GM19351 (cell line): ENCODE data around the gene PFKP.
"Not testable (repeated sequence)": the region's sequence is repeated elsewhere in the genome, so short reads cannot be mapped to it uniquely, and the experiment has no call there.

Source experiments
- ATAC-seq: cut with Tn5 transposase; IDR thresholded peaks from one replicate; pipeline ENCODE4 v1.9.1; 2021; ENCODE audit warnings: mild to moderate bottlenecking, moderate library complexity; ENCODE audit not compliant: unreplicated experiment

Gene PFKP

DNA sequence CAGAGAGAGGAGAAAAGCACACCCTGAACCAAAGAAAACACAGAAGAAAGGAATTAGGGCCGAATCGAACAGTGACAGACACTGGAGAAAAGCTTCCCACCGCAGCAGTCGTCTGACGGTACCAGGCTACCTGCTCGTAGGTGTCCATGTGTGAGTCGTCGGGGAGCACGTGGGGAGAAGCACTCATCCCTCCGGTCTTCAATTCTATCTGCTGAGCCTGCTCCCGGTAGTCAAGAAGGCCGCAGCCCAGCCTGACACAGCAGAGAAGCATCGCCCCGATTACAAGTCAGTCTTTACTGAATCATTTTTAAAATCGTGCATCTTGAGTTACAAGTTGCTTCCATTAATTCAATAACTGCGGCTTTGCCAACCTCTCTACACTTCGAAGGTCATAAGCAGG lies 80.7 kb downstream of the PFKP start:
- ATAC-seq, result no peak

DNA sequence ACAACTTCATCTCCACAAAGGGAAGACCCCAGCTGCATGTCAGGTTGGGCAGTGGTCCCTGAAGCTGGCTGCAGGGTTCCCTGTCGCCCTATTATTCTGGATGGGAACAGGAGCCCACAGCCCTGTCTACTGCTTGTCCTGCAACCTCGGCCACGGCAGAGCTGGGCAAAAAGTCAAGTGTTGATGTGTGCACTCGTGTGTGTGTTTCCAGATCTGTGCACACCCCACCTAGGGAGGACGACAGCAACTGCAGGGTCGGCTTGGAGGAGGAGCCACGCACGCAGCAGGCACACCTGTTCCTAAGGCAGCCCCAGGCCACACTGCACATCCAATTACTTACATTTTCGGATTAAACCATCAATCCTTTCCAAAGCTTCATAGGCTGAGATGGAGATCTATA lies 81.6 kb downstream of the PFKP start:
- no peak for ATAC-seq

DNA sequence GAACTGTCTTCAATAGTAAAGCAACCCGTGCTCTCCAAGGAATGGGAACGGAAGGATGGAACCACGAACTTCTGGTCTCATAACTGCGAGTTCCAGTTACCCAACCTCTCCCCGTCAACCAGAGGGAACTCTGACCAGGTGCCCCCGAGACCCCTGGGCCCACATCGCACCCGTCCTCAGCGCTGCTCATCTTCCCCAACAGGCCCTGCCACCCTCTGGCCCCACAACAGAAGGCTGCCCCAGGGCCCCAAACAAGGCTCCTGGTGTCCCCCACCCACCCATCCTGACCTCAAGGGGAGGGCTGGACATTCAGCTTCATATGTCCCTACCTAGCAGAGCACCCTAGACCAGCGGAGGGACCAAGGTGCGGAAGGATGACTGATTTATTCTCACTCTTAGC lies 82.6 kb downstream of the PFKP start:
- no peak for ATAC-seq

DNA sequence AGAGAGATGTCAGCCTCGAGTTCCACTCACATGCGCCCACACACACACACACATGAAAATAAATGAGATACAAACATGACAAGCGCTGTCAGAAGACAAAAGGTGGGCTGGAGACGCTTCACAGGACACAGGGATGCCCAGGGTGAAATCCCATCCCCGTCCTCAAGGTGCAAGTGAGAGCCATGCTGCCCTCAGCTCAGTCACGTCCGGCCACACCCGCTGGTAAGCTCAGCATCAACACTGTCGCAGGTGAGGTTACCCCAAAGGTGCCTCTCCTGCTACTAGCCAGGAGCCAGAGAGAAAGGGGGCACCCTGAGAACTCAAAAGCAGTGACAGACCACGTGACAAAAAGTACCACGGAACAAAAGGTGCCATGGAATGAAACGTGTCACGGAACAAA lies 83.0 kb downstream of the PFKP start:
- no peak for ATAC-seq

DNA sequence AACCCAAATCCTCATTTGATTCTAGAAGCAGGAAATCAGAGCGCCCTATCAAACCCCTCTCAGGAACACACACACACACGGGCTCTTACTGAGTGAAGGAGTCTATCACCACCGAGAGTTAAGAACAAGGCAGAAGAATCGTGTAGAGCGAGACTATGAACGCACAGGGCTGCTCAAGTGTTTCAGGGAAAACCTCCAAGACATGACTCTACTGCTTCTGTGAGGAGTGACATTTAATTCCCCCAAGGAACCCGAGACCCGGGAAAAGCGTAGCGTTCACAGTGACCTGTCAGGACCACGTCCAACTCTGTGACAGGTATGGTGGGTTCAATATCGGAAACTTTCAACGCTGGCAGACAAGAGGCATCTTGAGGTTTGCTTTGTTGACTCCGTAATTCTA lies 83.6 kb downstream of the PFKP start:
- no peak for ATAC-seq

DNA sequence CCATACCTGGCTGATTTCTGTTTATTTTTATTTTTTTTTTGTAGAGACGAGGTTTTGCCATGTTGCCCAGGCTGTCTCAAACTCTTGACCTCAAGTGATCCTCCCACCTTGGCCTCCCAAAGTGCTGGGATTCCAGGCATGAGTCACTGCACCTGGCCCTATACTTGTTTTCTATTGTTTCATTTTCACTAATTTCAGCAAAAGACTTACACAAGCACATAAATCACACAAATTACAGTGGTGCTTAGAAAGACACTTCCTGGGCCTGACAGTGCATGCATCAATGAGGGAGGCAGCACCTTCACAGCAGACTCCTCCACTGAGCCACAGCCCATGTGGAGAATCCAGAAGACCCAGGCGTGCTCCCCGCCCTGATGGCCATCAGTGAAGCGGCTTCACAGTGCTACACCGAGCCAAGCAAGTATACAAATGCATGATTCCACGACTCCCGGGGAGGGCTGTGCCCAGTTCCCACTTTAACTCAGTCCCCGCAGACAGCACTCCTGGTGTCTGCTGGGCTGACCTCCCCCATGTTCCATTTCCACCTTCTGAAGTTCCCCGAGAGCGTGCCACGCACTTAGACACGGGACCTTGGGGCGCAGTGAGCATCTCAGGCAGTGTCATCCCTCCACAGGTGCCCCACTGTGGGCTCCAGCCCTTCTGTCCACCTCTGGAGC lies 84.7 kb downstream of the PFKP start:
- ATAC-seq, result no peak

DNA sequence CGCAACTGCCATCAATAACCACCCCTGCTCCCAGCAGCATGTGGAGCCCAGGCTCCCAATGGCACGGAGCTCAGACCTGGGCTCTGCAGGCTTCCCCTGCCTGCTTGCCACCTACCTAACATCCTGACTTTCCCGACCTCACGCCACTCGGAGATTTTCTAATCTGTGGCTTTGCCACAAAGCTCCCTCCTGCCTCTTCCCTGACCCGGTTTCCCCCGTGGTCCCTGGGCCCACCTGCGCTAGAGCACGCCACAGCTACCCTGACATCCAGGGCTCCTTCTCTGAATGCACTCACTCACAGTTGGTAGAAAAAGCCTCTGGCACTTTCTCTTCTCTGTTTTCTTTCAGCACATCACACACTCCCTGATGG lies 85.2 kb downstream of the PFKP start:
- ATAC-seq, result no peak

DNA sequence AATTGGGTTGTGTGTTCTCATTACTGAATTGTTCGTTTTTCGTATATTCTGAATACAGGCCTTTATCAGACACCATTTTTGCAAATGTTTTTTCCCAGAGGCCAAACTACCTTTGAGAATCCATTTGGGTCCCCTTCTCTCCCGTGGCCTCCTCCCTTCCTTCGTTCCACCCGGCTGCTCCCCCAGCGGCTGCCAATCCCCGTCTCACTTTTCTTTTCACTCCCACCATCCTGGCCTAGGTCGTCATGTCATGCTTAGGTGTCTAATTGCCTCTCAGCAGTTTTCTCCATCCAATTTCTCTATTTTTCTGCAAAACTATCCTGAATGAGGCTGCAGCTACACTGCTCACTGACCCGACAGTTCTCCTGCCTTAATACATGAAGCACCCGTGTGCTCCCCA lies 87.3 kb downstream of the PFKP start:
- no peak for ATAC-seq

DNA sequence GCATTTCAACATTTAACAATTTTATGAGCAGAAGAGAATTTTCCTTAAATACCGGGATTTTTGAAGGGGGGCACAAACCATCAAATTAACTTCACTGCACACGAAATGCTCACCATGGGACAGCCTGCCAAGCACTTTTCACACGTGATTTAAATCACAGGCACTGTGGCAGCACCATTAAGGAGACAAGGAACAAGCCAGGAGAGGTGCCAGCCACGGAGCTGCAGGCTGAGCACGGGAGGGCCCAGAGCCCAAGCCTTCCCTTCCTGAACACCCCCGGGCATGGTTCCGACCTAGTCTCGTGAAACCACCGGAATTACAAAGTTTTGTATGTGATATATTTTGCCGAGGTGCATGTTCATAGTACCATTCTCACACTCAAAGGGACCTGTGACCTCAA lies 91.8 kb downstream of the PFKP start:
- no peak for ATAC-seq

DNA sequence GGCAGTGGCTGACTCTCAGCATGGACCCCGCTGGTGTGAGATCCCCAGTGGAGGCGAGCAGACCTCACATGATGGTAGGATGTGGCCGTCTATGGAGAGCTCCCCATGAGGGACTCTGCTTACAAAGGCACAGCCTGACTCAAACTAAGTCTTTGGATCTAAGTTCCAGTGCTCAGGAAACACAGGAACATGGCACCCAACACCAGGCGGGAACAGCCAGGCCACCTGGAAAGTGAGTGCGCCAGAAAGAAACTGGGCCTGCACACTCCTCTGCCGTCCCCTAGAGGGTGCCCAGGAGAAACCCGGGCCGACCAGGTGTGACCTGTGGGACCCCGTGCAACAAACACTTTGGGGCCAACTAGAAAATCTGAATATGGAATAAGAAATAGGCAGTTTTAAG lies 95.2 kb downstream of the PFKP start:
- ATAC-seq, result no peak

DNA sequence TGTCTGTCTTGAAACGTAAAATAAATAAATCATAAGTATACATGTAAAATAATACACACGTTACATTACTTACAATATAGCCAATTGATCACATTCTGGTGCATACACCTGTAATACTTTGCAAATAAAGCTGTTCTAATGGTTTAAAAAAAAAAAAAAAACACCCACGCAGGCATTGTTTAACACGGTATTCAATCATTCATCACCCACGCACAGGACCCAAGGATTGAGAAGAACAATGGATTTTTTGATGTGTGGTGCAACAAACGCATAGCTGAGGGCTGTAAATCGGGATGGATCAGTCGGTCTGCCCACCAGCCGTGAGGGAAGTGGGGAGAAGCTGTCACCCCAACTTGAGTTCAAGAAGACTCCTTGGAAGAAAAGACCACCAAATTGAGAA lies 96.5 kb downstream of the PFKP start:
- ATAC-seq, result no peak

DNA sequence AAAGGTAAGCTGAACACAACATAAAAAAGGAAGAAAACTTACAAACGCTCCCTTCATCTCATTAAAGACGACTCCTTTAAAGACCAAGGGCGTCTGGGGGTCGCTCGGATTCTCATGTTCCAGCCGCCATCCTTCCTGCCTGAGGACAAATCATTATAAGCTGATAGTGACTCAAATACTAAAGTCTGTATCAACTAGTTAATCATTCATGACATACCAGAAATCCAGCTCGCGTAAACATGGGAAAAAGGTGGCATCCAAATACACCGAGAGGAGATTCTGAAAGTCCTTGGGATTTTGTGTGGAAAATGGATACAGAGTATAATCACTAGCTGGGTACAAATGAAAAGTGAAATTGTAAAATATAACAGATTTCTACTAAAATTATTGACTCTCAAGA lies 97.8 kb downstream of the PFKP start:
- no peak for ATAC-seq

DNA sequence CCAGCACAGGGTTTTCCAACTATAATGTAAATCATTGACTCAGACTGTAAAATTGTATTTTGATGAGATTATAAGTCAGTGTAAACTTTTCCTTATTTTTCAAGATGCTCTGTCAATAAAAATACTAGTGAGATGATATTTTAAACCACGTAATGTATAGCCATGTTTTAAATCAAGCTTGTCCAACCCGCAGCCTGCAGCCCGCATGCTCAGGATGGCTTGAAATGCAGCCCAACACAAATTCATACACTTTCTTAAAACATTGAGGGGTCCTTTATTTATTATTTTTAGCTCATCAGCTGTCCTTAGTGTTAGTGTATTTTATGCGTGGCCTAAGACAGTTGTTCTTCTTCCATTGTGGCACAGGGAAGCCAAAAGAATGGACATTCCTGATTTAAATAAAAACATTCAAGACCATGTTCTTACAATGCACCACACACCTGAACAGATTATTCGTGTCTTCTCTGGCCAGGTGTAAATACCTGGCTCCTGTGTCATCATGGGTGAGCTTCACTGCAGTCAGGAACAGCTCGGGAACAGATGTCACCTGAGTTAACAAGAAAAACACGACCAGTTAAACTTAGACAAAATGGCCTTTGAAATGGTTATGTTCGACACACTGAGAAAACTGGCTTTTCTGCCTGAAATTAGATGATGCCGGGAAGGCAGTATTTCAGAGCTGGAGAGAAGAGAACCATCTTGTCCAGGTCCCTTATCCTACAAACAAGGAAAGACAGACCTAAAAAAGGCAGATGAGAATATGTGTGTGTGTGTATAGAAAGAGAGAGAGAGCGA lies 99.3 kb downstream of the PFKP start:
- no peak for ATAC-seq

DNA sequence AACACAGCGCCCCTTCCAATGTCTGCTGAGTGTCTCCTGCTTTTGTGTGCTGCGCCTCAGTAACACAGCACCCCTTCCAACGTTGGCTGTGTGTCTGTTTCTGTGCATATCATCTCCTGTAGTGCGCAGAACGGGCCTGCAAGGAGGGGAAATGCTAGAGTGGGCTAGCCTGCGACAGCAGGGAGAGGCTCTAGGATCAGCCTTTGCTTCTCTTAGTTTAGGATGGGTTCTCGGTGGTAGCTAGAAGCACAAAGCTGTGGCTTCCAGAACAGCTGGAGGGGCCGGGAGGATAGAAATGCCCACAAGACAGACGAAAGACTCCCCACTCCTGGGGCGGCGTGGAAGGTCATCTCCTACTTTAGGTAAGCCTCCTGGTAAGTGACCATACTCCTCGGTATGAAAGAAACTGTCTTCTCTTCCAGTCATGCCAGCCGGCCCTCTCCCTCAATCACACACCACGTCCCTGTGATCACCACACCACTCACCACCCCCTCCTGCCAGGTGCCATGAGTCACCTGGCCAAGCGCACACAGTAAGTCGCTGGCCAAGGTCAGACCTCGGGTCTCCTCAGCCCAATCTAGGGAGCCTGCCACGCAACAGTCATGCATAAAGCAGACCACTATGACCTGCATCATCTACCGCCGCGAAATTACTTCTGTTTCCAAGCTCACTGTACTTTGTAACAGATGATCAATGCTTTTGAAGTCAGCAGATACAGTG lies 100.4 kb downstream of the PFKP start:
- ATAC-seq, result no peak

DNA sequence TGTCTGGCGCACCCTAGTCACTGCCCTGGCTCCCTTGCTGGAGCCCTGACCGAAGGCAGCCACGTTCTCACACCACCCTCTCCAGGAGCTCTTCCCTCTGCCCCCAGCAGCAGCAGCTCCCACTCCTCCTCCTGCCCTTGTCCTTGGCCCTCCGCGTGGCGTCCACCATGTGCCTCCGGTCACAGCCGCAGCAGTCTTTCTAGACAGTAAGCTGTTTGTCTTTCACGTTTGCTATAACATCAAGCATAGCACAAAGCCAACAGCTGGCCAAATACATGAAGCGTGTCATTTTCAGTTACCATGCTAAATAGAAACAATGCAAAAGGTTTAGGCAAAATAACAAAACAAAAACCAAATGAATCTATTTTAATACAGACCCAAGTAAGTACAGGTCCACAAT lies 101.9 kb downstream of the PFKP start:
- no peak for ATAC-seq

DNA sequence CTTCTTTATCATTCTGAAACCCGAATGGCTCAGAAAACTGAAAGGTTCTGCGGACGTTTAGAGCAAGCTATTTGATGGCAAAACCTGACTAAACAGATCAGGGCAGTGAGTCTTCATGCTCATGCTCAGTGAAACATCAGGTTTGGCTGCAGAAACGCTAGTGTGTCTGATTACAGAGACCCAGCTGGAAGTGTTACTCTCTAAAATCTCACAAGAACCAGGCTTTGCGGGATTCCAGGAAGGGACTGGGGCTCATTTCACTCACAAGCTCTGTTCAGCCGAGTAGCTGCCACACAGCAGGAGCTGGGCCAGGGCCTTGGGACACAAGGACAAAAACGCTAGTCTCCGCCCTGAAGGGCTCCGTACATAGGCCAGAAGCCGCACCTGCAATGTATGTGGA lies 102.3 kb downstream of the PFKP start:
- no peak for ATAC-seq

DNA sequence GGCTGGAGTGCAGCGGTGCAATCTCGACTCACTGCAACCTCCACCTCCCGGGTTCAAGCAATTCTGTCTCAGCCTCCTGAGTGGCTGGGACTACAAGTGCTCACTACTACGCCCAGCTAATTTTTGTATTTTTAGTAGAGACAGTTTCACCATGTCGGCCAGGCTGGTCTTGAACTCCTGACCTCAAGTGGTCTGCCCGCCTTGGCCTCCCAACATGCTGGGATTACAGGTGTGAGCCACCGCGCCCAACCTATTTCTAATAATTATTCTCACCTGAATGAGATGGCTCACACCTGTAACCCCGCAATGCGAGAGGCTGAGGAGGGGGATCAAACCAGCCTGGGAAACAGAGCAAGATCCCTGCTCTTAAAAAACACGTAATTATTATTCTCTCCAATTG lies 104.1 kb downstream of the PFKP start:
- ATAC-seq, result not testable (repeated sequence)

DNA sequence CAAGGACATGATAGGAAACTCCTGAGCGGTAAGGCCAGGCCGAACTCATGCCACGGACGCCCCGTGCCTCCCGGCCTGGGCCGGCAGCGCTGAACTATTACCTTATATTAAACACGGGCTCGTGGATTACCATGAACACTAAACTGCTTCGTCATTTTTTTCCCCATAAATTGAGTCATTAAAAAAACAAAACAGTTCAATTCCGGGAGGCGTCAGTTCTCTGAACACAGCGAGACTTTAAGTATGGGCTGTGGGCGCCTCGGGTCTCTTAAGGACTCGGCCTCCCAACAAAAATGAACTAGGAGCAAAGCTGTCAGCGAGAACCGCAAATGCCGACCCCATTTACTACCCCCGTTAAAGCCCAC lies 104.7 kb downstream of the PFKP start:
- peak; percentile 1 for ATAC-seq

DNA sequence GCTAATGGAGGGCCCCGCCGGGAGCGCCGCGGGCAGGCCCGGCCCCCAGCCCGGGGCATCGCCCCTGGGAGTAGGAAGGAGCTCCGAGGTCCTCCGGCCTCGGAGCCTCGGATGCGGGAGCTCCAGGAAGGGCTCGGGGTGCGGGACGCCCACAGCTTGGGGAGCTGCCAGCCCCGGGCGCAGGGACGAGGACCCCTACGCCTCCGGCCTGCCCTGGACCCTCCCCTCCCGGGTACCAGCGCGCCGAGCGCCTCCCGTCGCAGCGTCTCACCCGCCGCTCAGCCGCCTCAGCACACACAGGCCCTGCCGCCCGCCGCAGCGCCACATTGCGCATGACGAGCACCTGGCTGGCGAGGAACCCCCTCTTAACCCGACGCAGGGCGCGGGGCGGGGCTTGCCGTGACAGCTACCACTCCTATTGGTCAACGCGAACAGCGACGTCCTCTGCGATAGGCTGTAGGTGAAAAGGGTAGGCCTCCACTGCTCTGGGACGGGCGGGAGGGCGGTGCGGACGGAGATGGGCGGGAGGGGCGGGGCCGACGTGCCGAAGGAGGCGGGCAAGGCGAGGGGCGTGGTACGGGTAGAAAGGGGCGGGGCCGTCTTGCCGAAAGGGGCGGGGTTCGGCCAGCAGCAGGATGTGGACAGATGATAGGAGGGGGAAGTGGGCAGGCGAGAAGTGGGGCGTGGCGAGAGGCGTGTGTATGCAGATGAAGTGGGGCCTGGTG lies 105.3 kb downstream of the PFKP start, which contains the start of gene PITRM1:
TSS of gene PITRM1 (minus strand) at position 337 of the 725 bp plus-strand sequence. CDS start at position 327, 10 bp downstream.
- peak; percentile 94 for ATAC-seq

DNA sequence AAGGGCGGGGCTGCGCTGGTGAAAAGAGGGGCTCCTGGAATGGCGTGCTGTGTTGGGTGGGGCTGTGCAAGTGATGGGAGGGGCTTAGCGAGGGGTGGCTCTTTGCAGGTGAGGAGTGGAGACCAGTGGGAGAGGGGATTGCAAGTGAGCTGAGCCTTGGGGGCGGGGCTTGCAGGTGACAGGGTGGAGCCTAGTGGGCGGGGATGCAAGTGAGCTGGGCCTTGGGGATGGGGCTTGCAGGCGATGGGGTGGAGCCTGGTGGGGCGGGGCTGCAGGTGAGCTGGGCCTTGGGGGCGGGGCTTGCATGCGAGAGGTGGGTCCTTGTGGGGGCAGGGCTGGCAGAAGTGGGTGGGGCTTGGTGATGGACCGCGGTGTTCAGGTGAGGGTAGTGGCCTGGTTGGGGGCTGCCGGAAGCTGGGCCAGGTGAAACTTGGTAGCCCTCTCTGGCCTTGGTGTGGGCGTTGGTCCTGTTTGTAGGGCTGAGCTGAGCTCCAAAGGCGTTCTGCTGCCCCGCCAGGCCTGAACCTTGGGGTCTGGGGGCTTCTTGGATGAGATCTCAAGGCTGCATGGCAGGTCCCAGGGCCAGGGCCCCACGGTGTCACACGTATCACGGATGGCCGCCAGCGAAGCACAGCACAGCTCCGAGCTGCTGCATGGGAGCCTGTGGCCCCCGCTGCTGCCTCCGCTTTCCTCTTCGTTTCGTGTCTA lies 106.0 kb downstream of the PFKP start:
- ATAC-seq, result peak; percentile 34

DNA sequence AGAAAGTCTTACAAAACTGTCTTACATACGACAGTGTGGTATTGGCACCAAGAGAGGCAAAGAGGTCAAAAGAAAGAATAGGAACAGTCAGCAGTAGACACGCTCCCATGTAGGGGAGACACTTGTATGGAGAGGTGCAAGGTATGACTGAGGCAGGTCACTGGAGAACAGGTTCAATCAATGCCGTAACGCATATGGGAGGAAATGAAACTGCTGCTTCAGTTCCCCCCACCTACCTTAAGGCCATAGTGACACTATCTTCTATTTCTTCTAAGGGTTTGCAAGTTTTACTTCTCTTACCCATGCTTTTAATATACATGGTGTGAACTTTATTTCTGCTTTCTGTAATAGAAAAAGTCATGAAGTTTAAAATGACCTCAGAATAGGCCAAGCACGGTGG lies 110.7 kb downstream of the PFKP start:
- peak; percentile 41 for ATAC-seq
